ENCODE data around the gene MECP2. TPM values are rescaled to one million over a fixed set of nuclear protein-coding genes. Genes with fewer than 3 reads are reported as not detected.
A peak's percentile ranks its signal among the peaks of the same experiment; 100 is the strongest.

Gene MECP2
- total RNA-seq, 2 experiments from 2014 or later, result 50.9 to 53.1 TPM

DNA sequence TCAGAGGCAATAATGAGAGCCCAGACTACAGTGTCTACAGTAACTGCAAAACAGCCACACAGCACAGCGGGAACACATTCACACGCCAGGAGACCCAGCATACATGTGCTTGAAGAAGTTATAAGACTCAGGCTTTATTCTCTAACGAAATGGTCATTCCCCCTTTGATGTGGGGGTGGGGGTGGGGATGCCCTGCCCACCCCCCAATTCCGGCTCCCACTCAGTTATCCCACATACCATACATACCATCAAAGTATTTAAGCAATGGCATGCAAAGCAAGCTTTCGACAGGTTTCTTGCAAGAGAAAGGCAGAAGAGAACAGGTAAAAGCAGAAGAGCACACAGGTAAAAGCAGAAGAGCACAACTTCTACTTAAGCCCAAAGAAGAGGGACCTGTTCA is 3.6 kb downstream of the MECP2 start:
- no peaks in the 10 kb centered on the region for H3K27me3 Mint-ChIP-seq
- peaks cover 57% of the 10 kb centered on the region for H3K4me1 Mint-ChIP-seq
- peaks cover 22% of the 10 kb centered on the region for H3K36me3 Mint-ChIP-seq
- peak overlapping the region; percentile 56 for H3K27ac Mint-ChIP-seq
- peak overlapping the region; percentile 94 for H3K4me3 Mint-ChIP-seq
- no peaks in the 10 kb centered on the region for H3K9me3 Mint-ChIP-seq
- DNase-seq, result no peak

DNA sequence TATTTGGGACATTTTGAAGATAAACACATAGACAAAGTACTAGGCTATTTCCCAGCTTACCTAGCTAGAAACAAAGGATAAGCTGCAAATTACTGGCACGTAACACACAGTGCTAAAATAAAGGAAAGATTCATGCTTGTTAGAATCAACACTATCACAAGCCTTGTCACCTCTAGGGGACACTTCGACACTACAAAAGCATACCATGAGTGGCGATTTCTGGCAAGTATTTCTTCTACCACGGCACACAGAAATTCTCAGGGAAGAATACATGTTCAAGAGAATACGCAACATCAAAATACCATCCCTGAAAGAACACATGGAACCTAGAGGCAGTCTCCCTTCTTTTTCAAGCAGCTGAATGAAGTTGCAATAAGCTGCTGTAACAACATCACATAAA is 5.1 kb downstream of the MECP2 start:
- H3K36me3 Mint-ChIP-seq, result peaks cover 27% of the 10 kb centered on the region
- no peaks in the 10 kb centered on the region for H3K9me3 Mint-ChIP-seq
- H3K27me3 Mint-ChIP-seq, result no peaks in the 10 kb centered on the region
- H3K4me3 Mint-ChIP-seq, result peak overlapping the region; percentile 67
- H3K27ac Mint-ChIP-seq, result peak overlapping the region; percentile 85
- no peak for DNase-seq
- H3K4me1 Mint-ChIP-seq, result peaks cover 57% of the 10 kb centered on the region

DNA sequence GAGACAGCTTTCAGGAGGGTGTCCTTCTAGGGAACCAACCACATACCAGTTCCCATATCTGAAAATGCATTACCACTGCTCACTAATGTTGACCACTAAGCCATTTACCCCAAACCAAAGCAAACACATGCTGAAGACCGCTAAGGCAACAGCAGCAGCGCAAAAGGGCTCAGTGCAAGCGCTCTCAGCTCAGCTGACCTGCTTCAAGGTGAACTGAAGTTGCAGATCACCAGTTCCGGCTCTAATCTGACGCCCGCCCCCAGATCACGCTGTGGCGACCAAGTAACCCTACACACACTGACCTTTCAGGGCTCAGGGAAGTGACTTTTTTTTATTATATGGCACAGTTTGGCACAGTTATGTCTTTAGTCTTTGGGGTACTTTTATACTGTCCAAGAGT is 5.8 kb downstream of the MECP2 start:
- Mint-ChIP-seq H3K4me3 (peak overlapping the region; percentile 4), H3K36me3 (peaks cover 27% of the 10 kb centered on the region), H3K27ac (peak overlapping the region; percentile 20), H3K27me3 (no peaks in the 10 kb centered on the region), H3K9me3 (no peaks in the 10 kb centered on the region), H3K4me1 (peaks cover 57% of the 10 kb centered on the region)
- DNase-seq, result peak; percentile 29

DNA sequence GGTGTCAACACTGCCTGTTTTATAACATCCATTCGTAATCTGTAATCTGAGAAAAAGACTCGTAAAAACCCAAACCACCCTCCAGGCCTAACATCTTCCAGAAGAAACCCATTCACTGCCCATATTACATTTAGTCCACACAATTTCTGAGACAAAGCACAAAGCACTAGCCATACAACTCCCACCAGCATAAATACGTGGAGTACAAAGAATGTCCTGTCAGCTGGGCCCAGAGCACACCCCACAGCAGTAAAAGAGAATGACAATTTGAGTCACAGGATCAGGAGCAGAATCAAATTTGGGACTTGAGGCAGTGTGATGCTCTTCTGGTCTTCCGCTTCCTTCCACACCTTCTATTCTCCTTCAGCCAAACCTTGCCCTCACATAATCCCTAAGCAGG is 6.8 kb downstream of the MECP2 start:
- DNase-seq, result no peak
- H3K36me3 Mint-ChIP-seq, result peaks cover 23% of the 10 kb centered on the region
- peaks cover 50% of the 10 kb centered on the region for H3K4me1 Mint-ChIP-seq
- no peaks in the 10 kb centered on the region for H3K9me3 Mint-ChIP-seq
- H3K27me3 Mint-ChIP-seq, result no peaks in the 10 kb centered on the region
- H3K4me3 Mint-ChIP-seq, result no peak overlapping the region
- no peak overlapping the region for H3K27ac Mint-ChIP-seq

DNA sequence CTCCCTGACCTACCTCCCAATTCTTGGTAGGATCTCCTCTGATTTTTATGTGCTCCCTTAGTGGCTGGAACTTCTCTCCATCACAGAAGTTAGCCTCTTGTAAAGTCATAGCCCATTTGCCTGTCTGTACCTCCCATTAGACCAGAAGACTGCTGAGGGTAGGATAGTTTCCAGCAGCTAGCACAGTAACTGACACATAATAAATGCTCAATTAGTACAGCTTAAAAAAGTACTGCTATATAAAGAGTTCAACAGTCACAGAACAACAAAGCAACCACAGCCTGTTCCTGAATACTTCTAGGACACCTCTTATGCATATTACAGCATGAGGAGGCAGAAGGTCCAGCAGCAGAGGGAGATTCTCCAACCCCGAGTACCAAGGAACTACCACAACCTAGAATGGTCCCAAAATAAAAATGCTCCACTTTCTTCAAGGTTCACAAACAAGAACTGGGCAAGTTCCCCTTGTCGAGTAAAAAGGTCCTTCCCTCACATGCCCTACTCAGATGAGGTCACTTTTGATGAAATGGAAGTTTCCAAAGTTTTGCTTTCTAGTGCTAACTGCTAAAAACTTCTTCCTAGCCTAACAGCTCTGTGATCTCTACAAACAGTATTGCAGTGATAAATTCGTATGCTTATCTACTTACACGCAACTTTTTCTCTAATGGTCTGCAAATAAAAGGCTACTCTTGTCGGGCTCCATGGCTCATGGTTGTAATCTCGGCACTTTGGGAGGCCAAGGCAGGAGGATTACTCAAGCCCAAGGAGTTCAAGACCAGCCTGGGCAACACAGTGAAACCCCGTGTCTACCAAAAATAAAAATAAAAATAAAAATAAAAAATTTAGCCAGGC is 12.8 kb downstream of the MECP2 start:
- H3K4me3 Mint-ChIP-seq, result peak overlapping the region; percentile 23
- peaks cover 26% of the 10 kb centered on the region for H3K4me1 Mint-ChIP-seq
- H3K9me3 Mint-ChIP-seq, result peaks cover 4% of the 10 kb centered on the region

DNA sequence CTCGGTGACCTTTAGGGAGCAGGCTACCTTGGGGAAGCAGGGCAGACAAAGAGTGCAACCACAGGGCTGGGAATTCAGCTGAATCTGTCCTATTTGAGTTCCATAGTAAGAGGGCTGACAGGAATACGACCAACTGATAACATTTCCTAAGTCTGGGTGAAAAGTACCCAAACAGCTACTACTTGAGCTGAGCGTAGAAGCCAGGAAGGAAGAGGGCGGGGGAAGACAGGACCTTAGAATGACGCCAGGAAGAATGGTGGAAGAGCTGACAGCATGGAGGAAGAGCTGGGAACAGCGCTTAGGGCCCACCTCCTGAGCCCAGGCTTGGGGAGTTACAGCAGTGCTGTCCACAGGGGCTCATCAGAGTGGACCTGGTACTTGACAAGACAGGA is 14.4 kb downstream of the MECP2 start:
- H3K9me3 Mint-ChIP-seq, result peaks cover 4% of the 10 kb centered on the region
- H3K4me3 Mint-ChIP-seq, result peak overlapping the region; percentile 42
- H3K4me1 Mint-ChIP-seq, result peaks cover 30% of the 10 kb centered on the region
- H3K27me3 Mint-ChIP-seq, result no peaks in the 10 kb centered on the region
- H3K27ac Mint-ChIP-seq, result peak overlapping the region; percentile 86
- peaks cover 44% of the 10 kb centered on the region for H3K36me3 Mint-ChIP-seq
- no peak for DNase-seq

More for the DNA sequence above, 12.8 kb downstream of the MECP2 start:
- Mint-ChIP-seq H3K27me3 (no peaks in the 10 kb centered on the region), H3K27ac (peak overlapping the region; percentile 92), H3K36me3 (peaks cover 36% of the 10 kb centered on the region)
- DNase-seq, result no peak

DNA sequence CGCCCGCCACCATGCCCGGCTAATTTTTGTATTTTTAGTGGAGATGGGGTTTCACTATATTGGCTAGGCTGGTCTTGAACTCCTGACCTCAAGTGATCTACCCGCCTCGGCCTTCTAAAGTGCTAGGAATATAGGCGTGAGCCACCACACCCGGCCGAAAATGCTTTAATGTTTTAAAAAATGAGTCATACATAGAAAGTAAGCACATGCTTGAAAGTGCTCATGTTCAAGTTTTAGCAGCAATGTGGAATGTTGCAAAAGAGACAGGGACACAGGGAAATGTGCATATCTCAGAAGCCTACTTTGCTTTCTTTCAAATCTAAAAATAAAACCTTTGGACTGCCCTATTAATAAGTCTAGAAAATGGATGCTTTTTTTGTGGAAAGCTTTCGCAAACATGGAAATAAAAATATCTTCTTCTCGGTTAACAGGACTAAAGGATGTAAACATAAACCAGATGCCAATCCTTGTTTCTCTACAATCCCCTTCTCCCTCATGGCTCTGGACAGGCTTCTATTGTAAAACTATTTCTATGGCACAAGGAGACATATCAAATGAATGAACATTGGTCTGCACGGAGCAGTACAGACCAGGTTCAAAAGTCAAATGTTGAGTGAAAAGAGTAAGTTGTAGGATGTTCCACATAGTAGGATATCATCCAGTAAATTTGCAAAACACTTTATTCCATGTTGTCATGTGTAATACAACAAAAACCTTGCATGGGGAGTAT is 15.0 kb downstream of the MECP2 start:
- no peak for DNase-seq
- Mint-ChIP-seq H3K27ac (peak overlapping the region; percentile 86), H3K4me3 (peak overlapping the region; percentile 42), H3K9me3 (peaks cover 4% of the 10 kb centered on the region), H3K4me1 (peaks cover 25% of the 10 kb centered on the region), H3K27me3 (no peaks in the 10 kb centered on the region), H3K36me3 (peaks cover 39% of the 10 kb centered on the region)

DNA sequence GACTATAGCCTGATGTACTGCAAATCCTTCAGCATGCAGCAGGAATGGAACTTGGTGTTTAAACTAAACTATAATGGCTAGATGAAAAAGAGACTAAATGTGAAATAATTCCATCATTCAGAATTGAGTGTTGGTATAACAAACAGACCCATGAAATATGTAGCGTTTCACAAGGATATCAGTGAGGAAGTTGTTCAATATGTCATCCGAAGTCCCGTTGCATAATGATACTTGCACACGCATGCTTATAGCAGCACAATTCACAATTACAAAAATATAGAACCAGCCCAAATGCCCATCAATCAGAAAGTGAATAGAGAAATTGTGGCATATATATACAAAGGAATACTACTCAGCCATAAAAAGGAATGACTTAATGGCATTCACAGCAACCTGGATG is 20.4 kb downstream of the MECP2 start:
- Mint-ChIP-seq H3K27ac (no peak overlapping the region), H3K4me1 (peaks cover 31% of the 10 kb centered on the region), H3K27me3 (no peaks in the 10 kb centered on the region), H3K4me3 (no peak overlapping the region), H3K36me3 (peaks cover 32% of the 10 kb centered on the region), H3K9me3 (no peaks in the 10 kb centered on the region)
- DNase-seq, result no peak

DNA sequence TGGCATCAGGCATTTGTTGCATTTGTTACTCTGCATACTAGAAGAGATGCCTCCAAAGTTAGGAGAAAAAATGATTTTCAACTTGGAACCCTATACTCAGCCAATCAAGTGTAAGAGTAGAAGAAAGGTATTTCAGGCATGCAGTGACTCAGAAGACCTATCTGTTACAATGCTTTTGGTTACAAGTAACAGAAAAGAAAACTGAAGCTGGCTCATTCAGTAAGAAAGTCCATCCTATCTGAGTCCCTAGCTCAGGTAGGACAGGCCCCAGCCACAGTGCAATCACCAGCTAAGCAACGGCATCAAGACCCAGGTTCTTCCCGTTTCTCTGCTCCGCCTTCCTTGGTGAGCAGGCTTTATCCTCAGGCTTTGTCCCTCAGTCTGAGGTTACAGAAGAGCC is 23.3 kb downstream of the MECP2 start:
- Mint-ChIP-seq H3K9me3 (no peaks in the 10 kb centered on the region), H3K27me3 (no peaks in the 10 kb centered on the region), H3K36me3 (peaks cover 24% of the 10 kb centered on the region), H3K27ac (no peak overlapping the region), H3K4me3 (no peak overlapping the region), H3K4me1 (peaks cover 35% of the 10 kb centered on the region)
- no peak for DNase-seq

DNA sequence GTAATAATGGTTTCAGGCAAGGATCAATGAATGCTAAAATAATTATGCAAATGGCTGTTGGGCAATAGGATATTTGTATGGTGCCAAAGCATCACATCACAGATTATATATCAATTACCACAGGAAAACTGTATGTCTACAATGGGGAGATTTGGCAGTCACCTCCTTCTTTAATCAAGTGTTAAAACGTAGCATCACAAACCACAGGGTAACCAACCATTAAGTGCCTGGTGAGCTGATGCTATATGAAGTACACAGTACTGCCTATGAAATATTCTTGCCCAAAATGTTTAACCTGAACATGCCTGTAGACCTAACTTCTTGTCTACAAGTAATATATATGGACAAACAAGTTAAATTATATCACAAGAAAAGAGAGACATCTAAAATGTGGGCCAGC is 25.3 kb downstream of the MECP2 start:
- Mint-ChIP-seq H3K9me3 (no peaks in the 10 kb centered on the region), H3K4me1 (peaks cover 37% of the 10 kb centered on the region), H3K27me3 (no peaks in the 10 kb centered on the region), H3K4me3 (no peak overlapping the region), H3K27ac (no peak overlapping the region), H3K36me3 (peaks cover 18% of the 10 kb centered on the region)
- DNase-seq, result no peak

DNA sequence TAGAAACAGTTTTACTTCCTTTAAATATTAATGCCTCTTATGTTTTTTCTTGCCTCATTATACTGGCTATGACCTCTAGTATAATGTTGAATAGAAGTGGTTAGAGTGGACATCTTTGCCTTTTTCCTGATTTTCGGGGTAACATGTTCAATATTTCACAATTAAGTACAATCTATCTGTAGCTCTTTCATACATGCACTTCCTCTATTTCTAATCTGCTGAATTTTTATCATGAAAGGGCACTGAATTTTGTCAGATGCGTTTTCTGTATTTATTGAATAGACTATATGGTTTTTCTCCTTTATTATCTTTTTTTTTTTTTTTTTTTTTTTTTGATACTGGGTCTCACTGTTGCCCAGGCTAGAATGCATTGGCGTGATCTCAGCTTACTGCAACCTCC is 29.0 kb downstream of the MECP2 start:
- Mint-ChIP-seq H3K27me3 (no peaks in the 10 kb centered on the region), H3K9me3 (no peaks in the 10 kb centered on the region), H3K36me3 (peaks cover 10% of the 10 kb centered on the region), H3K4me3 (no peak overlapping the region), H3K4me1 (peaks cover 35% of the 10 kb centered on the region), H3K27ac (no peak overlapping the region)
- no peak for DNase-seq

DNA sequence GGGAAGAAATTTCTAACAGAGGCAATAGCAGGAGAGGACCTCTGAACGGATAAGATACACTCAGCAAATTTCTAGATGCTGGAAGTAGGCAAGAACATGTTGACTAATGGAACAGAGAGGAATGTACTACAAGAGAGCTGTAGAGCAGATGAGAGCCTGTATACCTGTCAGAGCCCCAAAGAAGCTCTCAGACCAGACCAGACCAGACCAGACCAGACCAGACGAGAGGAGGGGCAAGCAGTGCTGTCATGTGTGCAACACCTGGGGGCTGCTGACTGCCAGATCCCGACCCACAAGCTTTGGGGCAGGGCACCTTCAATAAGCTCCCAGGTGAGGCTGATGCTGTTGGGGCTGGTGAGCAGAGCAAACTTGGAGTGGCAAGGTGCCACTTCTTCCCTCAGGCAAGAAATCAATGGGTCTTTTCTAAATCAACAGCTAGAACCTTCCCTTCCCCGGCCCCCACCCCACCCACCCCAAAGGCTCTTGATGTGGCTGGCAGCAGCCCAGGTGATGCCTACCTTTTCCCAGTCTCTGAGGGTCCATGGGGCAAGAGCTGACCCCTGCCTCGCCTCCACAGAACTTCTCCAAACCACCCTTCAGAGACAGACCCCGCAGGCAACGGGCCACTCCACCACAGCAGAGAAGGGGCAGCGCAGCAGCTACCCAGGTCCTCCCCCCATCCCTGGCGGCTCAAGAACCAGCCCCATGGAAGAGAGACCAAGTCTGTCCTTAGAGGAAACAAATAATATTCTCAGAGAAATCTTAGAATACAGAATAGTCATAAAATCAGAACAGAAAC is 32.7 kb downstream of the MECP2 start:
- Mint-ChIP-seq H3K27me3 (no peaks in the 10 kb centered on the region), H3K9me3 (no peaks in the 10 kb centered on the region), H3K27ac (peak overlapping the region; percentile 73), H3K4me3 (no peak overlapping the region), H3K36me3 (no peaks in the 10 kb centered on the region), H3K4me1 (peaks cover 48% of the 10 kb centered on the region)
- no peak for DNase-seq

DNA sequence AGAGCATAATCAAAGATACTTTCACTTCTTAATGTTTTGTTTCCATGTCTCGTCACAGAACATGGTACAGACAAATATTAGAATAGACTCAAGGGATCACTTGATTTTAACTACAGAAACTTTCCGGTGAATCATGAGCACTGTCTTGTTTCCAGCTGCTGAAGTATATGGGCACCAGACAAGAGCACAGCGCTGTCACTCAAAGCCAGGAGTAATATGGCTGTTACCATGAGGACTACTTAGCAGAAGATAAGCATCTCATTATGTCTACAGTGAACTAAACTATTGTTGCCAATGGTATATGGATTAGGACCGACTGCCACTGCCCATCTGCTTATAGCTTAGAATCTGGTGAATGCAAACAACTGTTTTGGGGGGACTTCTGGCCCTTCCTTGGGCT is 34.3 kb downstream of the MECP2 start:
- DNase-seq, result no peak
- Mint-ChIP-seq H3K4me3 (no peak overlapping the region), H3K9me3 (no peaks in the 10 kb centered on the region), H3K36me3 (peaks cover 10% of the 10 kb centered on the region), H3K27ac (peak overlapping the region; percentile 58), H3K27me3 (no peaks in the 10 kb centered on the region), H3K4me1 (peaks cover 59% of the 10 kb centered on the region)

DNA sequence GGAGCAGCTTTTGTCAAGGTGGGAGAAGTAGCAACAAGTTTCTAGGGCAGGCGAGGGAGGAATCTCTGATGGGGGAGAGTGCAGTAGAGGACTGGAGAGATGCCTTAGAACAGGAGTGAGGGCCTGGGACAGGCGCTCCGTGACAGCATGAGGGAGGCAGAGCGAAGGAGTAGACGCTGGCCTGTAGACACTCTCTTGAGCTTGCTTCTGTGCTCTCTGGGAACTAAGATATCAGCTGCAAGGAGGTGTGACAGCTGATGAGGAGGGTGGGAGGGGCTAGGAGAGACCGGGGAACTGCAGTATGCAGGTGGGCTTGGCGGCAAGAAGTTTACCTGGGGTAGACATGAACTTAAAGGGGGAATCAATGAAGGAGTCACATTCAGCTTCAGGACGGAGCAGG is 35.7 kb downstream of the MECP2 start:
- H3K36me3 Mint-ChIP-seq, result peaks cover 20% of the 10 kb centered on the region
- H3K27me3 Mint-ChIP-seq, result no peaks in the 10 kb centered on the region
- no peak overlapping the region for H3K4me3 Mint-ChIP-seq
- DNase-seq, result no peak
- H3K9me3 Mint-ChIP-seq, result no peaks in the 10 kb centered on the region
- peaks cover 69% of the 10 kb centered on the region for H3K4me1 Mint-ChIP-seq
- peak overlapping the region; percentile 50 for H3K27ac Mint-ChIP-seq

DNA sequence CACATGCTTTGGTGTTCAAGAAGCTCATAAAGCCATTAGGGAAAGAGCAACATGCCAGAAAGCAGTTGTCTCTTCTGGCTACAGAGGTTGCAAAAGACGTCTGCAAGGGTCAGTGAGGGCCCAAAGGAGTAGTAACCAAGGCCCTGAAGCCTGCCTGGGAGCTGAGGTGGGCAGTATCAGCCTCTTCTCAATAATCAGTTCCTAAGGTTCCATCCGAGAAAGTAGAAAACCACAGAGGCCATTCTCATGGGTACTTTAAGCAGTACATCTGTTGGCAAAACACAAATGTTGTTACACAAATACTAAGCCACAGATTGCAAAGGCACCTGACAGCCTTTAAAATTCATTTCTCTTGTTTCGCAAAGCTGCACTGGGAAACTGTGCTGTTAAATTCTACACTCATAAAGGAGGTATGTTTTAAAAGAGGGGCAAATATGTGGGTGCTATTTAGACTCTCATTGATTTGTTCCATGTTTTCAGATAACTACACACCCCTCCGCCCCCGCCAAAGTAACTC is 37.7 kb downstream of the MECP2 start:
- Mint-ChIP-seq H3K4me3 (no peak overlapping the region), H3K36me3 (peaks cover 20% of the 10 kb centered on the region), H3K4me1 (peaks cover 69% of the 10 kb centered on the region), H3K27ac (peak overlapping the region; percentile 82), H3K9me3 (no peaks in the 10 kb centered on the region), H3K27me3 (no peaks in the 10 kb centered on the region)
- DNase-seq, result no peak

Data from activated naive CD8-positive, alpha-beta T cell treated with anti-CD3 and anti-CD28 coated beads for 36 hours (primary cell).